Measurements from ENCODE around the gene TASOR. TPM values are rescaled to one million over a fixed set of nuclear protein-coding genes. Genes with fewer than 3 reads are reported as not detected.
"Not testable (repeated sequence)": the region's sequence is repeated elsewhere in the genome, so short reads cannot be mapped to it uniquely, and the experiment has no call there.

The TASOR gene, protein sequence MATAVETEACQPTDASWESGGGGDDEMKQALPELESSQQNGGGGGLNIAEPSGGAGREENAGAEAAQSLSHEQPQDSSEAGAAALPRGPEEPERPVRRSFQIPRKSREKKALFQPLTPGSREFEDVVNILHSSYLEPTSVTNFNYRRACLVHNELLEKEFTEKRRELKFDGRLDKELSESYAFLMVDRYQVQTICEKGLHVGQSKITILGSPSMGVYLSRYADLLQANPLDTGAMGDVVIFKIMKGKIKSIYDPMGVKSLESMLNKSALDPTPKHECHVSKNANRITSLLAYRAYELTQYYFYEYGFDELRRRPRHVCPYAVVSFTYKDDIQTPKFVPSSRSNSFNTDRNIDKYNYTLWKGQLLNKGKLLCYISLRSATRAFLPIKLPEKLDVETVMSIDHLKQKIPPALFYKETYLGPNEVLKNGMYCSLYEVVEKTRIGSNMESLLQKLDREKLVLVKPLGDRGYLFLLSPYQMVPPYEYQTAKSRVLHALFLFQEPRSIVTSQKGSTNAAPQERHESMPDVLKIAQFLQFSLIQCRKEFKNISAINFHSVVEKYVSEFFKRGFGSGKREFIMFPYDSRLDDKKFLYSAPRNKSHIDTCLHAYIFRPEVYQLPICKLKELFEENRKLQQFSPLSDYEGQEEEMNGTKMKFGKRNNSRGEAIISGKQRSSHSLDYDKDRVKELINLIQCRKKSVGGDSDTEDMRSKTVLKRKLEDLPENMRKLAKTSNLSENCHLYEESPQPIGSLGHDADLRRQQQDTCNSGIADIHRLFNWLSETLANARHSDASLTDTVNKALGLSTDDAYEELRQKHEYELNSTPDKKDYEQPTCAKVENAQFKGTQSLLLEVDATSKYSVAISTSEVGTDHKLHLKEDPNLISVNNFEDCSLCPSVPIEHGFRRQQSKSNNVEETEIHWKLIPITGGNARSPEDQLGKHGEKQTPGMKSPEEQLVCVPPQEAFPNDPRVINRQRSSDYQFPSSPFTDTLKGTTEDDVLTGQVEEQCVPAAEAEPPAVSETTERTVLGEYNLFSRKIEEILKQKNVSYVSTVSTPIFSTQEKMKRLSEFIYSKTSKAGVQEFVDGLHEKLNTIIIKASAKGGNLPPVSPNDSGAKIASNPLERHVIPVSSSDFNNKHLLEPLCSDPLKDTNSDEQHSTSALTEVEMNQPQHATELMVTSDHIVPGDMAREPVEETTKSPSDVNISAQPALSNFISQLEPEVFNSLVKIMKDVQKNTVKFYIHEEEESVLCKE (N-terminal part only)
- 50.2 TPM for total RNA-seq

DNA sequence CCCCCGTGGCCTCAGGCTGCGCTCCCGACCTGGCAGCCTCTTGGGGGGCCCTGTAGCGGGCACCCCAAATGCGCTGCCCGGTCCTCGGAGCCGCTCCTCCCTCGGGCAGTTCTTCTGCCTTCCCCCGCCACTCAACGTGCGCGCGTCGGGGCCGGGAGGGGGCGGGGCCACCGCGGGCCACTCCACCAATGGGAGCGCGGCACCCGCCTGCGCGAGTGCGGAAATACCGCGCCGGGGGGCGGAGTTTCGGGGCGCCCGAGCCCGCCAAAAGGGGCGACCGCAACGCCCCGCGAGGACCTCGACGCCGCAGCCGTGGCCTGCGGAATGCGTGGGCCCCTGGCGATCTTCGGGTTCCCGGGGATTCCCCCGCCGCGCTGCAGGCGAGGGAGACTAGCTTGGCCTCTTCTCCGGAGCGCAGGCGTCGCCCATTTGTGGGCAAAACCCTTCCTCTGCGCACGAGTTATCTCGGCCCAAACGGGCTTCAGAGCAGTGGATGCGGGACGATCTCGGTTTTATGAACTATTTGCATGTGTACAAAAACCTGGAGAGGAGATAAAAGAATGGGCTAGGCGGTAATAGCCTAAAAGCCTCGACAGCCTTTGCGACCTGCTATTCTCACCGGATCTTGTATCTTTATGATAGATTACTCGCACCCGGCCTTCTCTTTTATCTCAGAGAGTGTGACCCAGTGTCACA, at the start of gene TASOR:
Gene TASOR, minus strand, starts transcription at position 144 of the 696 bp plus-strand sequence. CDS start 259 bp downstream, outside the sequence.
- peak; percentile 85 for DNase-seq (ENCODE audit: low spot score)

DNA sequence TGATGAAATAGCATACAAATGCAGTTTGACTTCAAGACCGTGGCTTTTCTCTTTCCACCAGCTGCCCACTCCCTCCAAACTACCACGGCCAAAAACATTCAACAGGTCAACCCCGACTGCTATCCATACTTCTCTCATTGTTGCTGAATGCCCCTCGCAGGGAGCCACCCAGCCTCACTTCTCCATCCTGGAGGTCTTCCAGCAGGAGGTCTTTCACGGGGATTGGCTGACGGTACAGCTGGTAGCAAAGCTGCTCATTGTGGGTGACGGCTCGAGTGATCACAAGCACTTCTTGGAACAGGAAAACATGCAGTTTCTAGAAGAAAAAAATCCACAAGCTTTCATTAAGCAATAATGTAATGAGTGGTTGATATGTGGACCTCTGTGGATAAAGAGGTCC, 49.0 kb upstream of the TASOR start:
- DNase-seq (ENCODE audit: low spot score), result no peak

GRCh38 chr3:56725175-56725574, 42.1 kb upstream of the TASOR start:
- no peak for DNase-seq (ENCODE audit: low spot score)

- no peak for DNase-seq (ENCODE audit: low spot score)
Measured at GRCh38 chr3:56724676-56725075, 41.6 kb upstream of the TASOR start.

GRCh38 chr3:56720849-56721248, 37.8 kb upstream of the TASOR start:
- no peak for DNase-seq (ENCODE audit: low spot score)

DNA sequence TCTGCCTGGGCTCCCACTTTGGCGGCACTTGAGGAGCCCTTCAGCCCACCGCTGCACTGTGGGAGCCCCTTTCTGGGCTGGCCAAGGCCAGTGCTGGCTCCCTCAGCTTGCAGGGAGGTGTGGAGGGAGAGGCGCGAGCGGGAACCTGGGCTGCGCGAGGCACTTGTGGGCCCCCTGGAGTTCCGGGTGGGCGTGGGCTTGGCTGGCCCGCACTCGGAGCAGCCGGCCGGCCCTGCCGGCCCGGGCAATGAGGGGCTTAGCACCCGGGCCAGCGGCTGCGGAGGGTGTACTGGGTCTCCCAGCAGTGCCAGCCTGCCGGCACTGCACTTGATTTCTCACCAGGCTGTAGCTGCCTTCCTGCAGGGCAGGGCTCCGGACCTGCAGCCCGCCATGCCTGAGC, 35.7 kb upstream of the TASOR start:
- not testable (repeated sequence) for DNase-seq (ENCODE audit: low spot score)

DNA sequence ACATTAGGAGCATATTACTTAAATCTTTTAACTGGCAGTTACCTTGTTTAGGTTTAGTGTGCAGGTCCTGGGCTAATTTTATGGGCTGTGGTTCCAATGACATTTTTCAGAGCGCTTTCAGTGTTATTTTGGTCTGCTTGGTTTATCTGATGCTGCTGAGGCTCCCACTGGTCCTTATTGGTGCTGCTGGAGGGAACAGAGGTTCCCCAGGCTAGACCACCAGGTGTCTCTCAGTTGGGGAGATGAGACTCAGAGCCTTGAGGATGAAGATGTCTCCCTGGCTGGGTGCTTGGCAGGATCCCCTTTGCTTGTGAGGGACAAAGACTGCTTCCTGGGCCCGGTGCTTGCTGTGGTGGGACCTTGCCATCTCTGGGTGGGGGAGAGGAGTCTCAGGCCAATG, 28.3 kb upstream of the TASOR start:
- no peak for DNase-seq (ENCODE audit: low spot score)

DNA sequence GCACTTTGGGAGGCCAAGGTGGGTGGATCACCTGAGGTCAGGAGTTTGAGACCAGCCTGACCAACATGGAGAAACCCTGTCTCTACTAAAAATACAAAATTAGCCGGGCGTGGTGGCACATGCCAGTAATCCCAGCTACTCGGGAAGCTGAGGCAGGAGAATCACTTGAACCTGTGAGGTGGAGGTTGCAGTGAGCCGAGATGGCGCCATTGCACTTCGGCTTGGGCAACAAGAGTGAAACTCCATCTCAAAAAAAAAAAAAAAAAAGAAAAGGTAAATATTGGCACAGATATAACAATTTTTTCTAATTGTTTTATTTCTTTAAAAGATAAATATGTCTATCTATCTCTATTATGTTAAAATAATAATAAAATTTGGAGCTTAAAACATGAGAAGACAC, 24.3 kb upstream of the TASOR start:
- not testable (repeated sequence) for DNase-seq (ENCODE audit: low spot score)

DNA sequence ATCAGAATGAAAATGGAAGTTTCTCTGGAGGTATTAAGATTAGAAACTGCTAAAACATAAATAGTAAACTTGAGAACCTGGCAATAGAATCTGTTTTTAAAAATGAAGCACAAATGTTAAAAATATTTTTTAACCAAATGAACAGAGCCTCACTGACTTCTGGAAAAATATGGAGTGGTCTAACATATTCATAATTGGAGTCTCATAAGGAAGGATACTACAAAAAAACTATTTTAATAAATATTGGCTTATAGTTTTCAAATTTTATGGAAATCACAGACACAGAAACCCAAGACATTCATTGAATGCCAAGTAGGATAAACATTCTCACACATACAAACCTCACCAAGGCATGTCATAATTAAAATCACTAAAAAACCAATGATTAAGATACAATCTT, 23.6 kb upstream of the TASOR start:
- no peak for DNase-seq (ENCODE audit: low spot score)

GRCh38 chr3:56704706-56705105, 21.6 kb upstream of the TASOR start:
- no peak for DNase-seq (ENCODE audit: low spot score)

DNA sequence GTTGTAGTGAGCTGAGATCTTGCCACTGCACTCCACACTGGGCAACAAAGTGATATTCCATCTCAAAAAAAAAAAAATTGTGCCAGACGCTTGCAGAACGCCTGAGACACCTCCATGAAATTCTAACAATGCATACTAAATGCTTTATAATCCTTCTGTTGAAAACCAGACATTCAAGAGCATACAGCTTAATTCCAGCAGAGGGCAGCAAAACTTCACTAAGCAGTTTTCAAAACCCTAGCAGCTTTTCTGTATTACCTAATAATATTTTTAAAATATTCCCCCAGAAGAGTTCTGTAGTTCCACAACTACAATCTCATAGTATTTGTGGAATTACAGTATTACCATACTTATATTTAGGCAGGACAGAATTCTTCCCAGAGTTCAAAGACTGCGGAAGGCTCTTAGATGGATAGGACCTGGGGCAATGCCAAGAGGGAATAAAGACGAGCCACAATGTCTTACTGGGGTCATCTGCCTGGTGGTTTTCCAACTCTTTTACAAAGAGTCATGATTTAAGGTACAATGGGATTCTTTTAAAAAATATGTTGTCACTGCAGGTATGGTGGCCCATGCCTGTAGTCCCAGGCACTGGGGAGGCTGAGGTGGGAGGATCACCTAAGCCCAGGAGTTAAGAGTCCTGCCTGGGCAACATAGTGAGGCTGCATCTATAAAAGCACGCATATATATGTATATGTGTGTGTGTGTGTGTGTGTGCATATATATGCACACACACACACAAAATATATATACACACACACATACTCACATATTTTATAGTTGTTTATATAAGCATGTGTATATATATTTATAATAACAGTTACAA, 19.6 kb upstream of the TASOR start:
- DNase-seq (ENCODE audit: low spot score), result peak; percentile 69

DNA sequence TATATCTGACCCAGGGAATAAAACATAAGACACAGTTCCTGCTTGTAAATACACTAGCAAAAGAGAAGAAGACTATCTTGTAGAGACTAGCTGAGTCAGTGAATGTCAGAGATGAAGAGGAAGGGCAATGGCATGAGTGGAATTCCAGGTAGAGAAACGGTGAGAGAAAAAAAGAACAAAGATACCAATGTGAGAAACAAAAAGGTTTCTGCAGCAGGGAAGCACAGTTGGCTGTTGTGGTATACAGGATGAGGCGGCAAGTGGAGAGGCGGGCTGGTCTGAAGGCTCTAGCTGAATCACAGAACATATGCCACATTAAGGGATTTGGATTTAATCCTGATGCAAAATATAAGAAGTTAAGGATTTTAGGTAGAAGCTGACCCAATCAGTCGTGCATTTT, 17.1 kb upstream of the TASOR start:
- no peak for DNase-seq (ENCODE audit: low spot score)

GRCh38 chr3:56694867-56695683, 12.0 kb upstream of the TASOR start:
- no peak for DNase-seq (ENCODE audit: low spot score)

DNA sequence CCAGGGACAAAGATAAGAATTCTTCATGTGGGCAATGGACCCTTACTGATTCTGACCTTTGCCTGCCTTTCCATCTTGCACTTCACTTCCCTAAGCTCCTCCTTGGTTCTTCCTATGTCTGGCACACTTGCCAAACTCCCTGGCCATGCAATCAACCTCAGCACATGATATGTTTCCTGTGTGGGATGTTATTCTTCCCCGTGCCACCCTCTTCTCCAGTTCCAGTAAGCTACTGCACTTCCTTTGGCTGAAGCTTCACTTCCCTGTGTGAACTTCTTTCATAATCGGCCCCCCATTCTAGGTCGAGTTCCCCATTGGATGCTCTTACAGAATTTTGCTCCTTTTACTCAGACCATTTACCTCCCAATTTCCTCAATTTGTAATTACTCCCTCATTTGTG, 10.7 kb upstream of the TASOR start:
- no peak for DNase-seq (ENCODE audit: low spot score)

- DNase-seq (ENCODE audit: low spot score), result not testable (repeated sequence)
Measured at GRCh38 chr3:56692520-56693433, 9.7 kb upstream of the TASOR start.

DNA sequence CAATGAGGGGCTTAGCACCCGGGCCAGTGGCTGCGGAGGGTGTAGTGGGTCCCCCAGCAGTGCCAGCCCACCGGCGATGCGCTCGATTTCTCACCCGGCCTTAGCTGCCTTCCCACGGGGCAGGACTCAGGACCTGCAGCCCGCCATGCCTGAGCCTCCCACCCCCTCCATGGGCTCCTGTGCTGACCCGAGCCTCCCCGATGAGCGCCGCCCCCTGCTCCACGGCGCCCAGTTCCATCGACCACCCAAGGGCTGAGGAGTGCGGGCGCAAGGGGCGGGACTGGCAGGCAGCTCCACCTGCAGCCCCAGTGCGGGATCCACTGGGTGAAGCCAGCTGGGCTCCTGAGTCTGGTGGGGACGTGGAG, 8.9 kb upstream of the TASOR start:
- DNase-seq (ENCODE audit: low spot score), result not testable (repeated sequence)

GRCh38 chr3:56691165-56692000, 8.3 kb upstream of the TASOR start:
- no peak for DNase-seq (ENCODE audit: low spot score)

- DNase-seq (ENCODE audit: low spot score), result no peak
Measured at GRCh38 chr3:56689303-56689702, 6.2 kb upstream of the TASOR start.

Measured in ureter (tissue), 1 donor.